ENCODE measurements around the gene TRIM9. TPM values are rescaled to one million over a fixed set of nuclear protein-coding genes. Genes with fewer than 3 reads are reported as not detected.

The TRIM9 gene
- total RNA-seq, 2 donors from 2014 or later: 0.46 to 6.5 TPM

GRCh38 chr14:51028361-51028760 is 66.5 kb downstream of the TRIM9 start:
- Histone ChIP-seq H3K36me3 (no peaks in the 10 kb centered on the region), H3K9me3 (no peaks in the 10 kb centered on the region), H3K4me3 (no peak overlapping the region), H3K27ac (no peak overlapping the region), H3K27me3 (replicated peaks; ENCODE audit: insufficient read depth) (no peaks in the 10 kb centered on the region), H3K4me1 (replicated peaks) (no peaks in the 10 kb centered on the region)
- DNase-seq (ENCODE audit: low spot score): no peak
- 71% methylated on average over 4 of the region's 4 CpGs for WGBS
- TF ChIP-seq POLR2AphosphoS5 (IDR thresholded peaks at IDR 0.05) (no peak), POLR2A (IDR thresholded peaks at IDR 0.05) (no peak)
- TF ChIP-seq, protein P1, sequence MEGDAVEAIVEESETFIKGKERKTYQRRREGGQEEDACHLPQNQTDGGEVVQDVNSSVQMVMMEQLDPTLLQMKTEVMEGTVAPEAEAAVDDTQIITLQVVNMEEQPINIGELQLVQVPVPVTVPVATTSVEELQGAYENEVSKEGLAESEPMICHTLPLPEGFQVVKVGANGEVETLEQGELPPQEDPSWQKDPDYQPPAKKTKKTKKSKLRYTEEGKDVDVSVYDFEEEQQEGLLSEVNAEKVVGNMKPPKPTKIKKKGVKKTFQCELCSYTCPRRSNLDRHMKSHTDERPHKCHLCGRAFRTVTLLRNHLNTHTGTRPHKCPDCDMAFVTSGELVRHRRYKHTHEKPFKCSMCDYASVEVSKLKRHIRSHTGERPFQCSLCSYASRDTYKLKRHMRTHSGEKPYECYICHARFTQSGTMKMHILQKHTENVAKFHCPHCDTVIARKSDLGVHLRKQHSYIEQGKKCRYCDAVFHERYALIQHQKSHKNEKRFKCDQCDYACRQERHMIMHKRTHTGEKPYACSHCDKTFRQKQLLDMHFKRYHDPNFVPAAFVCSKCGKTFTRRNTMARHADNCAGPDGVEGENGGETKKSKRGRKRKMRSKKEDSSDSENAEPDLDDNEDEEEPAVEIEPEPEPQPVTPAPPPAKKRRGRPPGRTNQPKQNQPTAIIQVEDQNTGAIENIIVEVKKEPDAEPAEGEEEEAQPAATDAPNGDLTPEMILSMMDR (IDR thresholded peaks at IDR 0.05): no peak
- intact Hi-C loops (cut with DNase I): no loop called here

DNA sequence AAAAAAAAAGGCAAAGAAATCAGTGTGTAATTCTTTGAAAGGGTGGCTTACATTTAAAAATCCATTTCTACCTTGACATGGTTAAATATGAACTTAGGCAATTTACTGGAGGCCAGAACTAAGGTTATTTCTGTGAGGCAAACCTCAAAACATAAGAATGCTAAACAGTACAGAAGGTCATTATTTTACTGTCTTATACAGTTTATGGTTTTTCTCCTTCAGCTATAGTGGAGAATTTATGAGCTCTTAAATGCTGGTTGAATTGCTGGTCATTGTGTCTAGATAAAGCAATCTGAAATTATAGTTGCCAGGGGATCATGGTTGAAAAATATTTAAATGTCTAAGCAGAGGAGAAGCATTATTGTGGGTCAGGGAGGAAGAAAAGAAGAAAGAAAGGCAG is 70.5 kb downstream of the TRIM9 start:
- no peaks in the 10 kb centered on the region for H3K9me3 ChIP-seq
- no peaks in the 10 kb centered on the region for H3K27me3 ChIP-seq (replicated peaks; ENCODE audit: insufficient read depth)
- no peaks in the 10 kb centered on the region for H3K4me1 ChIP-seq (replicated peaks)
- intact Hi-C loops (cut with DNase I): loop anchor here (5.0 kb wide), 1 partner anchor 68 kb away; no protein-coding TSS in a partner anchor
- DNase-seq (ENCODE audit: low spot score): no peak
- no peak overlapping the region for H3K4me3 ChIP-seq
- H3K27ac ChIP-seq: no peak overlapping the region
- TF ChIP-seq POLR2A (IDR thresholded peaks at IDR 0.05): no peak
- H3K36me3 ChIP-seq: no peaks in the 10 kb centered on the region

DNA sequence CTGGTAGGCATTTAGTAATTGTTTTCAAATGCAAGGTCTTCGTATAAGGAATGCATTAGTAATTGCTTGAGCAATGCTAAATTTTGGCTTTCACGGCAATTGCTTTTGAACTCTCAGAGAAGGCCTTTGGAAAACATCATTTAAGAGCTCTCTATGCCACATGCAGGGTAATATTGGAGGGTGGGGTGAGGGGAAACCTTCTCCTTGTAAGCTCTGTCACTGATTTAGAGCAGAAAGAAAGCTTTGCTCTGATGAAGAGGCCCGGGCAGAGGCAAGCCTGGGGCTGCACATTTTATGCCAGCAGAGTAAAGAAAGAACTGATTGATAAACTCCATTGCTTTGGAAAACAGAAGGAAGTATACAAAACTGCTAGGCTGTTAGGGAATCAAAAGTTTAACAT is 70.9 kb downstream of the TRIM9 start:
- Histone ChIP-seq H3K27ac (no peak overlapping the region), H3K4me3 (no peak overlapping the region), H3K4me1 (replicated peaks) (no peaks in the 10 kb centered on the region), H3K9me3 (no peaks in the 10 kb centered on the region), H3K36me3 (no peaks in the 10 kb centered on the region), H3K27me3 (replicated peaks; ENCODE audit: insufficient read depth) (no peaks in the 10 kb centered on the region)
- intact Hi-C loops (cut with DNase I): loop anchor here (5.0 kb wide), 1 partner anchor 68 kb away; no protein-coding TSS in a partner anchor
- TF ChIP-seq, protein P1 (IDR thresholded peaks at IDR 0.05): no peak
- no peak for TF ChIP-seq POLR2AphosphoS5 (IDR thresholded peaks at IDR 0.05)
- TF ChIP-seq POLR2A (IDR thresholded peaks at IDR 0.05): no peak
- DNase-seq (ENCODE audit: low spot score): no peak
- whole genome bisulfite sequencing: 49% methylated on average over 3 of the region's 3 CpGs

DNA sequence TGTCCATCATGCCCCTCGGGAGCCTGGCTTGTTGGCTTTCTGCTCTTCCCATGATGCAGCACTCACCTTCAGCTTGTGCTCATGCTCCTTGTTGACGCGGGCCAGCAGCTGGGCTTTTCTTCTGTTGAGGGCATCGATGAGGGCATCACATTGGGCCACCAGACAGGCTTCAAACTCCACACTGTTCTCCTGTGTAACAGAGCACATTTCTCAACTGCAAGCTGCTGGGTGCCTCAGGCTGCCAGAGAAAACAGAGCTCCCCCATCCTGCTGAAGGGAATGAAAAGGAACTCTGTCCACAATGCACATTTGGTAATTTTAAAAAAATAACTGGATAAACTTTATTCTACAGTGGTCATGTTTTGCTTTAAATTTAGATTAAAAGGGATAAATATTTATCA is 72.1 kb downstream of the TRIM9 start:
- Histone ChIP-seq H3K36me3 (no peaks in the 10 kb centered on the region), H3K27ac (no peak overlapping the region), H3K4me1 (replicated peaks) (no peaks in the 10 kb centered on the region), H3K4me3 (no peak overlapping the region), H3K9me3 (no peaks in the 10 kb centered on the region), H3K27me3 (replicated peaks; ENCODE audit: insufficient read depth) (no peaks in the 10 kb centered on the region)
- intact Hi-C loops (cut with DNase I): loop anchor here (5.0 kb wide), 1 partner anchor 70 kb away; no protein-coding TSS in a partner anchor
- WGBS: 91% methylated on average over 4 of the region's 4 CpGs
- TF ChIP-seq POLR2AphosphoS5 (IDR thresholded peaks at IDR 0.05): no peak
- TF ChIP-seq, protein P1 (IDR thresholded peaks at IDR 0.05): no peak
- no peak for TF ChIP-seq POLR2A (IDR thresholded peaks at IDR 0.05)
- DNase-seq (ENCODE audit: low spot score): no peak

- no peaks in the 10 kb centered on the region for H3K4me1 ChIP-seq (replicated peaks)
- 79% methylated on average over 11 of the region's 11 CpGs for WGBS
- no peak overlapping the region for H3K27ac ChIP-seq
- TF ChIP-seq POLR2AphosphoS5 (IDR thresholded peaks at IDR 0.05) (no peak), POLR2A (IDR thresholded peaks at IDR 0.05) (no peak)
- TF ChIP-seq, protein P1 (IDR thresholded peaks at IDR 0.05): no peak
- intact Hi-C loops (cut with DNase I): loop anchor here (5.0 kb wide), 1 partner anchor 72 kb away; no protein-coding TSS in a partner anchor
- no peaks in the 10 kb centered on the region for H3K27me3 ChIP-seq (replicated peaks; ENCODE audit: insufficient read depth)
- no peak for DNase-seq (ENCODE audit: low spot score)
- no peaks in the 10 kb centered on the region for H3K36me3 ChIP-seq
- H3K4me3 ChIP-seq: no peak overlapping the region
- H3K9me3 ChIP-seq: no peaks in the 10 kb centered on the region
Observed at GRCh38 chr14:51020024-51020710, 74.7 kb downstream of the TRIM9 start.
